Fibroblast of the aortic adventitia (primary cell): ENCODE measurements around the gene CRYGD. TPM values are rescaled to one million over a fixed set of nuclear protein-coding genes. Genes with fewer than 3 reads are reported as not detected.
"Not testable (repeated sequence)": the region's sequence is repeated elsewhere in the genome, so short reads cannot be mapped to it uniquely, and the experiment has no call there.

ENCODE experiments used
- DNase-seq: peaks from one replicate; pipeline ENCODE4 v3.0.0-alpha.2; 2010; ENCODE audit warnings: low read depth
- H3K4me3 ChIP-seq: 2 replicates; pipeline ENCODE4 v1.5.1; 2011; ENCODE audit warnings: low read depth, mild to moderate bottlenecking, control low read depth, low read length, moderate library complexity
- CTCF ChIP-seq: IDR thresholded peaks from 2 replicates; pipeline ENCODE4 v1.5.1; 2011; ENCODE audit warnings: mild to moderate bottlenecking, low read length, control low read depth, inconsistent platforms; ENCODE audit not compliant: insufficient read depth
- total RNA-seq: library from RNA; depleted of rRNA; stranded (reverse); fragments of >200 nt; gene quantifications from 2 replicates; pipeline ENCODE4 v1.2.3, GENCODE V29; 2012; ENCODE audit warnings: low replicate concordance

Gene CRYGD
- total RNA-seq, 1 donor: not detected

GRCh38 chr2:208112969-208113368, 11.4 kb downstream of the CRYGD start:
- H3K4me3 ChIP-seq: no peak overlapping the region
- DNase-seq: no peak
- no peak for TF ChIP-seq CTCF

GRCh38 chr2:208112273-208112745, 12.0 kb downstream of the CRYGD start:
- not testable (repeated sequence) for DNase-seq, H3K4me3 ChIP-seq

- no peak for DNase-seq
- TF ChIP-seq CTCF: no peak
- H3K4me3 ChIP-seq: no peak overlapping the region
Measured at GRCh38 chr2:208103616-208104015, 20.7 kb downstream of the CRYGD start.

- peak; percentile 56 for TF ChIP-seq CTCF
- DNase-seq: peak; percentile 57
- H3K4me3 ChIP-seq: no peak overlapping the region
Measured at GRCh38 chr2:208101716-208102631, 22.4 kb downstream of the CRYGD start.

GRCh38 chr2:208099682-208100470, 24.4 kb downstream of the CRYGD start:
- no peak for TF ChIP-seq CTCF
- no peak overlapping the region for H3K4me3 ChIP-seq
- no peak for DNase-seq

- not testable (repeated sequence) for H3K4me3 ChIP-seq, DNase-seq
Measured at GRCh38 chr2:208098701-208099100, 25.6 kb downstream of the CRYGD start.

GRCh38 chr2:208098267-208098666, 26.1 kb downstream of the CRYGD start:
- TF ChIP-seq CTCF: no peak
- no peak for DNase-seq
- no peak overlapping the region for H3K4me3 ChIP-seq
